H1 (cell line): ENCODE results near the gene FAM107A. TPM values are rescaled to one million over a fixed set of nuclear protein-coding genes. Genes with fewer than 3 reads are reported as not detected.

Experiments
- CTCF ChIA-PET: fragments of 300-600 bp; sonication (Branson Sonifier 250); formaldehyde crosslinking; loops from one replicate; lab custom pipeline; 2021; ENCODE audit not compliant: partially characterized antibody; lab: Charles Lee
- POLR2A ChIA-PET: fragments of 300-600 bp; sonication (Branson Sonifier 250); formaldehyde crosslinking; loops from one replicate; lab custom pipeline; 2021; ENCODE audit warnings: inconsistent platforms; ENCODE audit not compliant: partially characterized antibody; lab: Charles Lee
- DNase-seq, 2 experiments: peaks; one replicate each; pipeline versions ENCODE4 v3.0.0 to v3.0.0-alpha.2; 2010 to 2022; ENCODE audit warnings: low spot score in 2 of 2, low read depth in 1 of 2, mixed read lengths in 1 of 2
- FAIRE-seq: peaks from 2 replicates; lab custom pipeline; 2011; peaks lifted over from hg19 to GRCh38; lab: Jason Lieb, UNC
- H2AFZ ChIP-seq: 2 replicates; pipeline ENCODE4 v1.8.1; 2012; ENCODE audit warnings: low read length, inconsistent platforms
- H2AK5ac ChIP-seq: 2 replicates; pipeline ENCODE4 v1.6.1; 2013; ENCODE audit warnings: low read depth, low read length
- H2BK120ac ChIP-seq: replicated peaks from 2 replicates; pipeline ENCODE3; 2013; ENCODE audit warnings: low read depth, low read length, inconsistent platforms
- H2BK12ac ChIP-seq: 2 replicates; pipeline ENCODE4 v1.6.1; 2013; ENCODE audit warnings: low read depth, low read length
- H2BK15ac ChIP-seq: 2 replicates; pipeline ENCODE4 v1.6.1; 2013; ENCODE audit warnings: low read length
- H2BK20ac ChIP-seq: 2 replicates; pipeline ENCODE4 v1.6.1; 2013; ENCODE audit warnings: low read length
- H2BK5ac ChIP-seq: 2 replicates; pipeline ENCODE4 v1.6.1; 2013; ENCODE audit warnings: low read depth, low read length
- H3K14ac ChIP-seq: 2 replicates; pipeline ENCODE4 v1.6.1; 2013; ENCODE audit warnings: inconsistent platforms; ENCODE audit not compliant: insufficient read length
- H3K18ac ChIP-seq: 2 replicates; pipeline ENCODE4 v1.6.1; 2013; ENCODE audit warnings: low read length; ENCODE audit errors: extremely low read depth
- H3K23ac ChIP-seq: 2 replicates; pipeline ENCODE4 v1.6.1; 2013; ENCODE audit warnings: inconsistent platforms; ENCODE audit not compliant: insufficient read length
- H3K23me2 ChIP-seq: 2 replicates; pipeline ENCODE4 v1.6.1; 2013; ENCODE audit warnings: low read depth, low read length
- H3K27ac ChIP-seq: 2 replicates; pipeline ENCODE4 v1.6.1; 2011; ENCODE audit warnings: low read depth, low read length, inconsistent platforms
- H3K27me3 ChIP-seq, 4 experiments: replicated peaks in 1 of 4; 1 replicate in 1 of 4; 2 replicates in 3 of 4; pipeline versions ENCODE4 v1.6.1 to v1.8.1; 2011 to 2013; ENCODE audit warnings: low read length in 3 of 4, mild to moderate bottlenecking in 3 of 4, inconsistent platforms in 2 of 4, mixed read lengths in 2 of 4, moderate library complexity in 1 of 4; ENCODE audit not compliant: control insufficient read depth in 3 of 4, insufficient read depth in 3 of 4; ENCODE audit errors: extremely low read depth in 1 of 4
- H3K36me3 ChIP-seq, 4 experiments: 2 replicates each; pipeline versions ENCODE4 v1.6.1 to v1.8.1; 2011 to 2013; ENCODE audit warnings: mild to moderate bottlenecking in 4 of 4, low read length in 3 of 4, moderate library complexity in 2 of 4, control low read depth in 1 of 4, inconsistent platforms in 1 of 4; ENCODE audit not compliant: insufficient read depth in 4 of 4, control insufficient read depth in 2 of 4
- H3K4ac ChIP-seq: replicated peaks from 2 replicates; pipeline ENCODE3; 2013; ENCODE audit warnings: low read length, low read depth, mixed read lengths, inconsistent platforms; ENCODE audit not compliant: insufficient read length
- H3K4me1 ChIP-seq, 4 experiments: replicated peaks in 1 of 4; 1 replicate in 1 of 4; 2 replicates in 3 of 4; pipeline versions ENCODE4 v1.6.1 to v1.8.1; 2011 to 2013; ENCODE audit warnings: low read length in 3 of 4, inconsistent platforms in 2 of 4, mixed read lengths in 1 of 4; ENCODE audit not compliant: insufficient read depth in 4 of 4, control insufficient read depth in 3 of 4
- H3K4me2 ChIP-seq, 2 experiments: 2 replicates each; pipeline versions ENCODE4 v1.6.1 to v1.8.1; 2011 to 2013; ENCODE audit warnings: low read depth in 2 of 2, low read length in 2 of 2, control low read depth in 1 of 2, inconsistent platforms in 1 of 2, mild to moderate bottlenecking in 1 of 2; ENCODE audit not compliant: insufficient read depth in 1 of 2
- H3K4me3 ChIP-seq, 4 experiments: fragments of 200-600, 300-600 bp in 1 of 4; sonication (generic), shearing (Covaris generic), sonication (Bioruptor Twin) in 1 of 4; 2 replicates each; pipeline versions ENCODE4 v1.5.1 to v1.8.1; 2011 to 2016; ENCODE audit warnings: low read length in 4 of 4, low read depth in 3 of 4, control low read depth in 2 of 4, inconsistent platforms in 2 of 4, mild to moderate bottlenecking in 2 of 4, mixed read lengths in 1 of 4, moderate library complexity in 1 of 4; ENCODE audit not compliant: insufficient read depth in 2 of 4; ENCODE audit errors: extremely low read depth in 1 of 4
- H3K56ac ChIP-seq: replicated peaks from 2 replicates; pipeline ENCODE3; 2013; ENCODE audit warnings: low read depth, mild to moderate bottlenecking, mixed read lengths, low read length, inconsistent platforms; ENCODE audit not compliant: insufficient read length
- H3K79me1 ChIP-seq: 2 replicates; pipeline ENCODE4 v1.6.1; 2013; ENCODE audit warnings: low read depth, low read length, control low read depth
- H3K79me2 ChIP-seq, 2 experiments: 2 replicates each; pipeline versions ENCODE4 v1.6.1 to v1.8.1; 2012 to 2013; ENCODE audit warnings: low read length in 2 of 2, mild to moderate bottlenecking in 2 of 2, inconsistent platforms in 1 of 2; ENCODE audit not compliant: insufficient read depth in 2 of 2, control insufficient read depth in 1 of 2
- H3K9ac ChIP-seq, 4 experiments: replicated peaks in 1 of 4; 1 replicate in 1 of 4; 2 replicates in 3 of 4; pipeline versions ENCODE4 v1.6.1 to v1.8.1; 2011 to 2013; ENCODE audit warnings: low read depth in 3 of 4, low read length in 3 of 4, control low read depth in 2 of 4, mild to moderate bottlenecking in 2 of 4, moderate library complexity in 2 of 4, inconsistent platforms in 1 of 4; ENCODE audit errors: extremely low read depth in 1 of 4
- H3K9me3 ChIP-seq, 2 experiments: 2 replicates each; pipeline versions ENCODE4 v1.6.1 to v1.8.1; 2012 to 2013; ENCODE audit warnings: mild to moderate bottlenecking in 2 of 2, moderate library complexity in 2 of 2, control low read depth in 1 of 2, inconsistent platforms in 1 of 2, low read depth in 1 of 2, low read length in 1 of 2, mixed read lengths in 1 of 2; ENCODE audit not compliant: insufficient read depth in 2 of 2
- H4K20me1 ChIP-seq, 2 experiments: replicated peaks in 1 of 2; 2 replicates each; pipeline versions ENCODE3 to v1.8.1; 2011 to 2013; ENCODE audit warnings: inconsistent platforms in 2 of 2, low read length in 2 of 2, mild to moderate bottlenecking in 1 of 2; ENCODE audit not compliant: insufficient read depth in 2 of 2, control insufficient read depth in 1 of 2
- H4K5ac ChIP-seq: 2 replicates; pipeline ENCODE4 v1.6.1; 2013; ENCODE audit warnings: low read length, low read depth, mixed read lengths, inconsistent platforms; ENCODE audit not compliant: insufficient read length
- H4K8ac ChIP-seq: 2 replicates; pipeline ENCODE4 v1.8.0; 2013; ENCODE audit warnings: mild to moderate bottlenecking, moderate library complexity, low read length, inconsistent platforms; ENCODE audit not compliant: insufficient read depth; ENCODE audit errors: extremely low read depth
- H4K91ac ChIP-seq: replicated peaks from 2 replicates; pipeline ENCODE3; 2013; ENCODE audit warnings: low read length, mixed read lengths, inconsistent platforms; ENCODE audit not compliant: insufficient read length
- WGBS, 2 experiments: shearing (Covaris generic) in 1 of 2; methylation state at CpG; one replicate each; pipeline versions ENCODE4 v1.1.6 to v1.1.7; 2013 to 2015; ENCODE audit warnings: low lambda C conversion rate in 2 of 2, mixed read lengths in 2 of 2, inconsistent platforms in 1 of 2, low coverage in 1 of 2, missing lambda C conversion rate in 1 of 2; ENCODE audit not compliant: insufficient replicate concordance in 2 of 2, insufficient coverage in 1 of 2, insufficient read length in 1 of 2; ENCODE audit errors: extremely low coverage in 1 of 2, missing lambda C conversion rate in 1 of 2; 5-methylcytosine and 5-hydroxymethylcytosine counted together
- polyA plus RNA-seq, 7 experiments: library from polyadenylated mRNA; depleted of rRNA in 3 of 7; stranded (reverse) in 5 of 7; unstranded in 2 of 7; fragments of >200 nt in 5 of 7; fragments of 200-250 nt in 2 of 7; gene quantifications; 1 replicate in 5 of 7; 2 replicates in 1 of 7; 4 replicates in 1 of 7; pipeline versions ENCODE4 v1.2.1 to v1.2.3, GENCODE V29; 2011 to 2013; ENCODE audit warnings: missing spikeins in 2 of 7, mixed read lengths in 2 of 7
- total RNA-seq: library from RNA; stranded (reverse); fragmentation: NEBNext Ultra II Directional; extraction: Animal tissue kit (Norgen Biotek cat#: 25700); gene quantifications from 2 replicates; pipeline ENCODE4 v1.2.1, GENCODE V29; 2021

FAM107A gene
- total and polyA plus RNA-seq, 2 of the 8 experiments (the other 6 are each of a cell fraction or from before 2014, with no cell fraction given): 0.51 to 0.65 TPM

DNA sequence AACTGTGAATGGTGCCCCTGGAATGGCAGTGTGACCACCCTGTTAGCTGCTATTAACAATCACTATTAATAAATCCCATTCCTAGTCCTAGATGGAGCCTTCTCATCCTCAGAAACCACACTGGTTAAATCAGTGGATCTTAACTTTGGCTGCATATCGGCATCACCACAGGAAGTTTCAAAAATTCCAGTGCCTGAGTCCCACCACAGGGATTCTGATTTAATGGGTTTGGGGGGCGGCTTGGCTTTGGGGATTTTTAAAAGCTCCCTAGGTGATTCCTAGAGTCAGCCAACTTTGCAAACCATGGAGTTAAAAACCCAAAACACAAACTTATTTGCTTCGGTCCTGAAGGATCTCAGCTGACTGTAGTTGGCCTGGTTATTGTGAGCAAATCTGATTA, 3.1 kb downstream of the FAM107A start:
- Histone ChIP-seq H3K4me3 (no peak overlapping the region), H3K23me2 (no peaks in the 10 kb centered on the region), H4K91ac (no peak overlapping the region), H3K18ac (no peak overlapping the region), H3K23ac (no peak overlapping the region), H3K36me3 (no peaks in the 10 kb centered on the region), H3K27me3 (no peaks in the 10 kb centered on the region), H3K79me2 (no peaks in the 10 kb centered on the region), H2BK120ac (no peak overlapping the region), H4K5ac (no peak overlapping the region), H2AK5ac (no peak overlapping the region), H2BK20ac (no peak overlapping the region), H3K79me1 (no peaks in the 10 kb centered on the region; the same call in 1 of the 2 replicates), H3K4me2 (no peak overlapping the region), H2BK5ac (no peak overlapping the region), H3K56ac (no peak overlapping the region), H3K14ac (no peak overlapping the region), H2AFZ (no peak overlapping the region), H4K8ac (no peak overlapping the region), H2BK12ac (no peak overlapping the region), H3K27ac (no peak overlapping the region), H3K9ac (no peak overlapping the region), H3K9me3 (no peaks in the 10 kb centered on the region), H3K4me1 (peaks cover 0 to 5% (median 0%) of the 10 kb centered on the region in 4 experiments; a peak in 2 of 7 replicates), H4K20me1 (no peaks in the 10 kb centered on the region), H2BK15ac (no peak overlapping the region), H3K4ac (no peak overlapping the region)
- DNase-seq (no peak), FAIRE-seq (no peak)
- ChIA-PET CTCF (interaction anchor here (1.0 to 40.0 kb wide), 10 partner anchors 8 to 63 kb away, joined by 3 to 994 read pairs (median 6); partner anchors contain the start of gene FAM107A), POLR2A (interaction anchor here (0.5 to 2.2 kb wide), 2 partner anchors 12 to 50 kb away, joined by 3 to 8 read pairs; no protein-coding TSS in a partner anchor)
- WGBS, 2 experiments: 86% methylated on average over 3 of the region's 3 CpGs; no CpG with 5 or more reads in 1 of the 2 experiments
